Adrenal gland (tissue), 12 donors: ENCODE measurements around the gene DCAF7. TPM values are rescaled to one million over a fixed set of nuclear protein-coding genes. Genes with fewer than 3 reads are reported as not detected.

Source experiments
- DNase-seq, 7 donors: peaks; one replicate each; pipeline ENCODE4 v3.0.0-alpha.2; 2019 to 2020
- H3K27ac ChIP-seq, 5 donors: fragments of 200-600 bp; sonication (generic) in 4 of 5; 1 replicate in 3 of 5; 2 replicates in 2 of 5; pipeline versions ENCODE4 v1.5.1 to v1.8.0; 2016 to 2020; ENCODE audit warnings: mild to moderate bottlenecking in 1 of 5
- H3K27me3 ChIP-seq: fragments of 200-600 bp; 2 replicates; pipeline ENCODE4 v1.8.0; 2021
- H3K36me3 ChIP-seq, 2 donors: fragments of 200-600 bp; replicated peaks in 1 of 2; 1 replicate in 1 of 2; 2 replicates in 1 of 2; pipeline versions ENCODE4 v1.5.1 to v1.8.0; 2018 to 2022
- H3K4me1 ChIP-seq, 2 donors: fragments of 200-600 bp; replicated peaks in 1 of 2; 1 replicate in 1 of 2; 2 replicates in 1 of 2; pipeline versions ENCODE4 v1.5.1 to v1.8.0; 2018 to 2021
- H3K4me3 ChIP-seq, 4 donors: fragments of 200-600 bp; sonication (generic) in 3 of 4; one replicate each; pipeline ENCODE4 v1.5.1; 2016 to 2018
- H3K9me3 ChIP-seq, 3 donors: fragments of 200-600 bp; sonication (generic) in 1 of 3; replicated peaks in 1 of 3; 1 replicate in 2 of 3; 2 replicates in 1 of 3; pipeline versions ENCODE4 v1.5.1 to v1.8.0; 2016 to 2021
- CTCF ChIP-seq, 6 experiments: fragments of 450-650 bp in 4 of 6; fragments of 200-600 bp in 2 of 6; sonication (generic) in 1 of 6; IDR thresholded peaks; 1 replicate in 5 of 6; 2 replicates in 1 of 6; pipeline versions ENCODE4 v1.5.1 to v1.8.0; 2016 to 2021; ENCODE audit warnings: antibody characterized with exemption in 6 of 6, mild to moderate bottlenecking in 2 of 6, moderate library complexity in 1 of 6
- POLR2A ChIP-seq, 2 donors: fragments of 450-650 bp; IDR thresholded peaks; one replicate each; pipeline ENCODE4 v1.6.1; 2017; ENCODE audit warnings: antibody characterized with exemption in 2 of 2, mild to moderate bottlenecking in 2 of 2, moderate library complexity in 1 of 2
- whole genome bisulfite sequencing, 4 donors: extraction: QIAGEN DNeasy Blood & Tissue Kit in 2 of 4; methylation state at CpG; one replicate each; pipeline versions ENCODE4 v1.1.5 to v1.1.7; 2013 to 2017; 5-methylcytosine and 5-hydroxymethylcytosine counted together
- intact Hi-C, 2 donors: fragments of 100-400 bp; cut with DNase I; formaldehyde crosslinking; loops; one replicate each; pipeline versions ENCODE4 v1.14.1 to v1.15.0; 2022 to 2023
- polyA plus RNA-seq, 3 donors: library from polyadenylated mRNA; stranded (reverse); fragments of 200-250 nt in 2 of 3; fragments of 350-450 nt in 1 of 3; fragmentation: Illumina TruSeq in 1 of 3; extraction: RNeasy Lipid Tissue Mini Kit (QIAGEN cat#74804) in 1 of 3; gene quantifications; one replicate each; pipeline ENCODE4 v1.2.3, GENCODE V29; 2013 to 2014
- total RNA-seq, 9 donors: library from RNA; depleted of rRNA in 4 of 9; stranded (reverse); fragments of >200 nt in 4 of 9; fragments of 120-200 nt in 1 of 9; fragmentation: NEBNext Ultra II Directional in 1 of 9; extraction: Animal tissue kit (Norgen Biotek cat#: 25700) in 1 of 9; gene quantifications; one replicate each; pipeline versions ENCODE4 v1.1.0 to v1.2.4, GENCODE V29; 2013 to 2023
- donor health status: healthy with polysubstance abuse.
- donor health status: Bipolar disorder and iron deficiency.
- donor health status: DM: yes; HTN: yes; CAD: no.
- donor health status: DM: no; HTN: no; CAD: no.
- donor health status: DM: no; HTN: no; CAD: no.
- donor health status: DM: yes; HTN: yes; CAD: no.

The DCAF7 gene
- total and polyA plus RNA-seq, 12 donors = 12.2 to 69.8 (median 48.2) TPM

GRCh38 chr17:63634163-63634562, 83.9 kb downstream of the DCAF7 start:
- Histone ChIP-seq H3K27me3 (no peaks in the 10 kb centered on the region), H3K4me3 (no peak overlapping the region), H3K9me3 (no peaks in the 10 kb centered on the region), H3K27ac (peak overlapping the region in 3 of 5 donors; percentile 8 to 62 (median 11)), H3K4me1 (peaks cover 4 to 54% of the 10 kb centered on the region in 2 donors), H3K36me3 (peaks cover 0 to 28% of the 10 kb centered on the region in 2 donors)
- intact Hi-C loops = no loop called here
- 58 to 68% (median 60%) methylated on average over 4 of the region's 4 CpGs for WGBS, 4 donors
- TF ChIP-seq CTCF (IDR thresholded peaks at IDR 0.05) (no peak), POLR2A (IDR thresholded peaks at IDR 0.05) (no peak)
- DNase-seq = peak in 2 of 7 donors; percentile 8 to 28

GRCh38 chr17:63634816-63635215, 84.5 kb downstream of the DCAF7 start:
- H3K36me3 ChIP-seq = peaks cover 0 to 28% of the 10 kb centered on the region in 2 donors
- WGBS, 4 donors = 85 to 94% (median 90%) methylated on average over 1 of the region's 1 CpG
- no peak overlapping the region for H3K4me3 ChIP-seq
- peaks cover 4 to 48% of the 10 kb centered on the region in 2 donors for H3K4me1 ChIP-seq
- H3K9me3 ChIP-seq = no peaks in the 10 kb centered on the region
- no peak for TF ChIP-seq CTCF (IDR thresholded peaks at IDR 0.05)
- no peak for TF ChIP-seq POLR2A (IDR thresholded peaks at IDR 0.05)
- intact Hi-C loops = no loop called here
- no peaks in the 10 kb centered on the region for H3K27me3 ChIP-seq
- H3K27ac ChIP-seq = peak overlapping the region in 3 of 5 donors; percentile 8 to 62 (median 11)
- no peak for DNase-seq

GRCh38 chr17:63635290-63635689, 85.0 kb downstream of the DCAF7 start:
- 79 to 91% (median 85%) methylated on average over 2 of the region's 2 CpGs for WGBS, 4 donors
- peak overlapping the region in 1 of 5 donors; percentile 11 for H3K27ac ChIP-seq
- peaks cover 0 to 28% of the 10 kb centered on the region in 2 donors for H3K36me3 ChIP-seq

GRCh38 chr17:63635787-63636186, 85.5 kb downstream of the DCAF7 start:
- no peak overlapping the region for H3K4me3 ChIP-seq
- DNase-seq = no peak
- H3K27me3 ChIP-seq = no peaks in the 10 kb centered on the region
- H3K4me1 ChIP-seq = peaks cover 4 to 41% of the 10 kb centered on the region in 2 donors
- intact Hi-C loops = no loop called here
- H3K36me3 ChIP-seq = peaks cover 0 to 28% of the 10 kb centered on the region in 2 donors
- WGBS, 4 donors = 90 to 97% (median 93%) methylated on average over 2 of the region's 2 CpGs
- TF ChIP-seq POLR2A (IDR thresholded peaks at IDR 0.05) (no peak), CTCF (IDR thresholded peaks at IDR 0.05) (no peak)
- H3K27ac ChIP-seq = no peak overlapping the region
- H3K9me3 ChIP-seq = no peaks in the 10 kb centered on the region

More at GRCh38 chr17:63635290-63635689, 85.0 kb downstream of the DCAF7 start:
- H3K4me3 ChIP-seq = no peak overlapping the region
- intact Hi-C loops = no loop called here
- peaks cover 4 to 46% of the 10 kb centered on the region in 2 donors for H3K4me1 ChIP-seq
- no peaks in the 10 kb centered on the region for H3K9me3 ChIP-seq
- no peak for TF ChIP-seq CTCF (IDR thresholded peaks at IDR 0.05)
- DNase-seq = no peak
- no peaks in the 10 kb centered on the region for H3K27me3 ChIP-seq
